Gastroesophageal sphincter (tissue), 3 donors: ENCODE results near the gene COL6A3.

Experiments used
- POLR2A ChIP-seq, 2 donors: fragments of 450-650 bp; IDR thresholded peaks; one replicate each; pipeline ENCODE4 v1.6.1; 2017; ENCODE audit warnings: antibody characterized with exemption in 2 of 2, mild to moderate bottlenecking in 2 of 2, moderate library complexity in 1 of 2
- POLR2AphosphoS5 ChIP-seq: sonication (generic); formaldehyde crosslinking; IDR thresholded peaks from one replicate; pipeline ENCODE4 v1.6.1; 2017; ENCODE audit warnings: antibody characterized with exemption
- TF ChIP-seq, protein P1 (sequence below), 4 experiments: fragments of 200-600 bp in 2 of 4; fragments of 450-650 bp in 2 of 4; sonication (generic) in 1 of 4; IDR thresholded peaks; one replicate each; pipeline ENCODE4 v1.5.1; 2017 to 2019; ENCODE audit warnings: antibody characterized with exemption in 4 of 4, mild to moderate bottlenecking in 2 of 4, moderate library complexity in 2 of 4

DNA sequence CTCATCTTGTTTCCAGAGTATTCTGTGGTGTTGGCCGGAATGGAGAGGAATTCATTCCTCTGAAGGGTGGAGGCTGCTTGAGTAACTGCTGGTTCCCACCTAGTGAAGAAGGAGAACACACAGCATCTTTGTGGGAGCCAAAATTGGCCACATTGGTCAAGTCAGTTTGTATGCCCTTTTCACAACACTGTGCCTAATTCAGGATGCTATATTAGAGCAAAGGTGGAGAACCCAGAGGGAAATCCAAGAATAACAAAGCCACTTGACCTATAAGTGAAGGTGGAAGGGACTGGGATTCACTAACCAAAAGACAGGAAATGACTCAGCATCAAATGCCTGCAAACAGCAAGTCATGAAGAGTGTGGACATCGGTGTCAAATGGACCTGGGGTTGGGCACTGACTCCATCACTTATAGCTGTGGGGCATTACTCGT lies 45.8 kb upstream of the COL6A3 start:
- TF ChIP-seq, protein P1, sequence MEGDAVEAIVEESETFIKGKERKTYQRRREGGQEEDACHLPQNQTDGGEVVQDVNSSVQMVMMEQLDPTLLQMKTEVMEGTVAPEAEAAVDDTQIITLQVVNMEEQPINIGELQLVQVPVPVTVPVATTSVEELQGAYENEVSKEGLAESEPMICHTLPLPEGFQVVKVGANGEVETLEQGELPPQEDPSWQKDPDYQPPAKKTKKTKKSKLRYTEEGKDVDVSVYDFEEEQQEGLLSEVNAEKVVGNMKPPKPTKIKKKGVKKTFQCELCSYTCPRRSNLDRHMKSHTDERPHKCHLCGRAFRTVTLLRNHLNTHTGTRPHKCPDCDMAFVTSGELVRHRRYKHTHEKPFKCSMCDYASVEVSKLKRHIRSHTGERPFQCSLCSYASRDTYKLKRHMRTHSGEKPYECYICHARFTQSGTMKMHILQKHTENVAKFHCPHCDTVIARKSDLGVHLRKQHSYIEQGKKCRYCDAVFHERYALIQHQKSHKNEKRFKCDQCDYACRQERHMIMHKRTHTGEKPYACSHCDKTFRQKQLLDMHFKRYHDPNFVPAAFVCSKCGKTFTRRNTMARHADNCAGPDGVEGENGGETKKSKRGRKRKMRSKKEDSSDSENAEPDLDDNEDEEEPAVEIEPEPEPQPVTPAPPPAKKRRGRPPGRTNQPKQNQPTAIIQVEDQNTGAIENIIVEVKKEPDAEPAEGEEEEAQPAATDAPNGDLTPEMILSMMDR (IDR thresholded peaks at IDR 0.05) = no peak
- no peak for TF ChIP-seq POLR2AphosphoS5
- no peak for TF ChIP-seq POLR2A (IDR thresholded peaks at IDR 0.05)
